Measurements from ENCODE around the gene LY6G5B. TPM values are rescaled to one million over a fixed set of nuclear protein-coding genes. Genes with fewer than 3 reads are reported as not detected.

Gene LY6G5B
- total RNA-seq, 6 donors from 2014 or later: 6.7 to 22.0 (median 12.3) TPM

DNA sequence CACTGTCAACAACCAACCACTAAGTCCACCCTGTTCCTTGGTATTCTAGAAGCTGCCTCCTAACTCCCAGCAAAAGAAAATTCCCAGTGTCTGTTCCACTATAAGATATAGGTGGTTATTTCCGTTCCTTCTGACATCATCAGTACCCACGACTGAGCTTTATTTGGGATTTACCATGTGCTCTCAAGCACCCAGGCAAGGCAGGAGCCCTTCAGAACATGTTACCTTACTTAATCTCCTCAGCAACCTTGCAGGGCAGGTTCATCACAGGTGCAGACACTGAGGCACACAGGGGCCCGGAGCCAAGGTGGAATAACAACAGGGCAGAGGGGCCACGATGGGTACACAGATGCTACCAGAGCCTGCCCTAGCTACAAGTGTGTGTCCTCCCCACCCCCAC is 22.6 kb downstream of the LY6G5B start:
- H3K4me1 ChIP-seq: no peaks in the 10 kb centered on the region
- no peak for ATAC-seq (ENCODE audit: low FRiP score in 2 of 2)
- WGBS, 2 donors: 91 to 95% methylated on average over 4 of the region's 4 CpGs
- no peak overlapping the region for H3K27ac ChIP-seq
- H3K36me3 ChIP-seq: peaks cover 21 to 97% (median 84%) of the 10 kb centered on the region in 4 donors
- no peaks in the 10 kb centered on the region for H3K27me3 ChIP-seq
- no peaks in the 10 kb centered on the region for H3K9me3 ChIP-seq
- no peak for TF ChIP-seq POLR2A (IDR thresholded peaks at IDR 0.05)
- TF ChIP-seq EP300 (IDR thresholded peaks at IDR 0.05): no peak
- TF ChIP-seq, protein P1, sequence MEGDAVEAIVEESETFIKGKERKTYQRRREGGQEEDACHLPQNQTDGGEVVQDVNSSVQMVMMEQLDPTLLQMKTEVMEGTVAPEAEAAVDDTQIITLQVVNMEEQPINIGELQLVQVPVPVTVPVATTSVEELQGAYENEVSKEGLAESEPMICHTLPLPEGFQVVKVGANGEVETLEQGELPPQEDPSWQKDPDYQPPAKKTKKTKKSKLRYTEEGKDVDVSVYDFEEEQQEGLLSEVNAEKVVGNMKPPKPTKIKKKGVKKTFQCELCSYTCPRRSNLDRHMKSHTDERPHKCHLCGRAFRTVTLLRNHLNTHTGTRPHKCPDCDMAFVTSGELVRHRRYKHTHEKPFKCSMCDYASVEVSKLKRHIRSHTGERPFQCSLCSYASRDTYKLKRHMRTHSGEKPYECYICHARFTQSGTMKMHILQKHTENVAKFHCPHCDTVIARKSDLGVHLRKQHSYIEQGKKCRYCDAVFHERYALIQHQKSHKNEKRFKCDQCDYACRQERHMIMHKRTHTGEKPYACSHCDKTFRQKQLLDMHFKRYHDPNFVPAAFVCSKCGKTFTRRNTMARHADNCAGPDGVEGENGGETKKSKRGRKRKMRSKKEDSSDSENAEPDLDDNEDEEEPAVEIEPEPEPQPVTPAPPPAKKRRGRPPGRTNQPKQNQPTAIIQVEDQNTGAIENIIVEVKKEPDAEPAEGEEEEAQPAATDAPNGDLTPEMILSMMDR (IDR thresholded peaks at IDR 0.05): no peak
- TF ChIP-seq POLR2AphosphoS5 (IDR thresholded peaks at IDR 0.05): no peak
- no peak for DNase-seq
- H3K4me3 ChIP-seq: no peak overlapping the region

DNA sequence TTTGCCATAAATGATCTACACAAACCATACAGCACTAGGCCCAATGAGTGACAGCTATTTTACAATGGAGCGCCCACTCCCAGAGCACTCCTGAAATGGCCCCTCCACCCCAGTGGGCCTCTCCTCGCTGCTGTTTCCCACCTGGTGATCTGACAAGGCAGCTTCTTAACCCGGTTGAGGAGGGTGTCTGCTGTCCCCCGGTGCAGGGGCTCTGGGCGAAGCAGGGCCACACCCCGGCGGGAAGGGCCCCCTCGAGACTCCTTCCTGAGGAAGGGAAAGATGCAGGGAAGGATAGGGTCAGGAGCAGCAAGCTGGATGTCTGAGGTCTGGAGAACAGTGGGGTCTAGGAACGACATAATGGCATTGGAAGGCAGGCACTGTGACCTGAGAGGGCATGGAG is 23.1 kb downstream of the LY6G5B start:
- WGBS, 2 donors: 84 to 93% methylated on average over 9 of the region's 9 CpGs
- Histone ChIP-seq H3K27me3 (no peaks in the 10 kb centered on the region), H3K36me3 (peaks cover 21 to 95% (median 80%) of the 10 kb centered on the region in 4 donors), H3K4me3 (no peak overlapping the region), H3K27ac (no peak overlapping the region), H3K4me1 (peaks cover 0 to 1% (median 0%) of the 10 kb centered on the region in 4 donors), H3K9me3 (no peaks in the 10 kb centered on the region)
- DNase-seq (no peak), ATAC-seq (ENCODE audit: low FRiP score in 2 of 2) (no peak)
- TF ChIP-seq EP300 (IDR thresholded peaks at IDR 0.05) (no peak), POLR2A (IDR thresholded peaks at IDR 0.05) (no peak), POLR2AphosphoS5 (IDR thresholded peaks at IDR 0.05) (no peak)
- TF ChIP-seq, protein P1 (IDR thresholded peaks at IDR 0.05): no peak

DNA sequence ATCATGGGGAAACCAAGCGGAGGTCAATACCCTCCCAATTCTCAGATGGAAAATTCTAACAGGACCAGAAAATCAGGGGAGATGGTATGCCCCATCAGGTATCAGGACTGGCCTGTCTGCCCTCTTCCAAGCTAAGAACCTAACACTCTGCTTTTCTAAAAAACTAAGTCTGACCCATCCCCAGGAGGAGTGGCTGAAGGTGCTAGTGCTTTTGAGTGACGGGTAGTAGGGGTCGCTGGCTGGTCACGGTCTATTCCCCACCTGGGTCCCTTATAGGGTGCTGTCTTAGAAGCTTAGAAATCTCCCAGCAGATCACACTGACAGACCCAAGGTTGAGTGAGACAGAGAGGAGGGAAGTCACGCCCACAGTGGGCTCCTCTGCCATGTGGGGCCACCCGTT is 23.8 kb downstream of the LY6G5B start:
- no peak for DNase-seq
- H3K9me3 ChIP-seq: no peaks in the 10 kb centered on the region
- H3K4me3 ChIP-seq: no peak overlapping the region
- peaks cover 0 to 8% (median 1%) of the 10 kb centered on the region in 4 donors for H3K4me1 ChIP-seq
- no peak overlapping the region for H3K27ac ChIP-seq
- no peaks in the 10 kb centered on the region for H3K27me3 ChIP-seq
- peaks cover 21 to 94% (median 75%) of the 10 kb centered on the region in 4 donors for H3K36me3 ChIP-seq
- ATAC-seq (ENCODE audit: low FRiP score in 2 of 2): no peak
- TF ChIP-seq POLR2A (IDR thresholded peaks at IDR 0.05) (no peak), EP300 (IDR thresholded peaks at IDR 0.05) (no peak), POLR2AphosphoS5 (IDR thresholded peaks at IDR 0.05) (no peak)
- TF ChIP-seq, protein P1 (IDR thresholded peaks at IDR 0.05): no peak
- WGBS, 2 donors: 90 to 92% methylated on average over 6 of the region's 6 CpGs

DNA sequence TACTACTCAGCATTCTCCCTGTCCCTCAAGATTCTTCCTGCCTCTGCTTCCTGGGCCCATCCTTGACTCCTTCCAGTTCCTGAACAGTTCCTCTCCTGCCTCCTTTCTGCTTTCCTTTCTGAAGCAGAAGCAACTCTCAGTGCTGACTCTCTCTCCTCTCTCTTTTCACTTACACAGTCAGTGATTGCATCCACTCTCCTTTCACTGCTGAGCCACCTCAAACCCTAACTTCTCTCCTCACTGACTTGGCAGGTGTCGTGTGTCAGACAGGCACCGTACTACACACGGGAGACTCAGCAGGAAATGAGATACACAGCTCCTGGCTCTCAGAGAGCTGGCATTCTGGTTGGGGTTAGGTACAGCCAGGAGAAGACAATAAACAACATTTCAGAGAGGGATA is 27.8 kb downstream of the LY6G5B start:
- Histone ChIP-seq H3K4me1 (peaks cover 15 to 28% (median 18%) of the 10 kb centered on the region in 4 donors), H3K27me3 (no peaks in the 10 kb centered on the region), H3K9me3 (no peaks in the 10 kb centered on the region), H3K36me3 (peaks cover 9 to 75% (median 48%) of the 10 kb centered on the region in 4 donors), H3K27ac (no peak overlapping the region), H3K4me3 (no peak overlapping the region)
- 43 to 57% methylated on average over 3 of the region's 3 CpGs for WGBS, 2 donors
- no peak for ATAC-seq (ENCODE audit: low FRiP score in 2 of 2)
- TF ChIP-seq, protein P1 (IDR thresholded peaks at IDR 0.05): no peak
- TF ChIP-seq POLR2AphosphoS5 (IDR thresholded peaks at IDR 0.05) (no peak), EP300 (IDR thresholded peaks at IDR 0.05) (no peak), POLR2A (IDR thresholded peaks at IDR 0.05) (no peak)
- no peak for DNase-seq

DNA sequence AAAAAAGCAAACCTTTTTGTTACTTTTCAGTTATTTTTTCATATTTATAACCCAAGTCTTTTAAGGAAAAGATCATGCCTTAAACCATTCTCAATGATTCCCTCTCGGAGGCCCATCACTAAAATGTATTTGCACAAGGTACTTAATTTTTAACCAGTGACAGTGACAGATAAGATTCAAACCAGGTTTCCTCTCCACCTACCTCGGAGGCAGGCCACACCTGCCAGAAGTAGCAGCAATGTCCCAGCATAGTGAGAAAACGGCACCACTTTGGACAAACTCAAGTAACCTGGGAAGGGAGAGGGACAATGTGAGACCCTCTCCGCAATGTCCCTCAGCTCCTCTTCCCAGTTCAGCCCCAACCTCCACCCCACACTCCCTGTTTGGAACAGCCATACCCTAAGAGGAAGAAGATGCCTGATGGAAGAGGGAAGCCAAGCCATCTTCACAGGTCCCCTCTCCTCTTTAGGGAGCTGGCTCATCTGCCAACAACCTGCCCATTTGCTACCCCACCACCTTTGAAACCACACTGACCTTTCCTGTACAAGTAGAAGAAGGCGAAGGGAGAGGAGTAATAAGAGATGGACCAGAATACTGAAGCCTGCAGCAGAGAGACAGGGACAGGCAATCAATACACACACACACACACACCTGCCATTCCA is 31.1 kb downstream of the LY6G5B start:
- DNase-seq: no peak
- Histone ChIP-seq H3K4me3 (peak overlapping the region in 1 of 4 donors; percentile 64), H3K36me3 (peaks cover 0 to 43% (median 20%) of the 10 kb centered on the region in 4 donors), H3K27me3 (no peaks in the 10 kb centered on the region), H3K27ac (peak overlapping the region in 1 of 4 donors; percentile 99), H3K9me3 (no peaks in the 10 kb centered on the region), H3K4me1 (peaks cover 21 to 35% (median 23%) of the 10 kb centered on the region in 4 donors)
- TF ChIP-seq EP300 (IDR thresholded peaks at IDR 0.05): no peak
- TF ChIP-seq, protein P1 (IDR thresholded peaks at IDR 0.05): no peak
- no peak for TF ChIP-seq POLR2AphosphoS5 (IDR thresholded peaks at IDR 0.05)
- TF ChIP-seq POLR2A (IDR thresholded peaks at IDR 0.05): no peak
- ATAC-seq (ENCODE audit: low FRiP score in 2 of 2): no peak
- WGBS, 2 donors: 76 to 85% methylated on average over 5 of the region's 5 CpGs

Measured in upper lobe of left lung (tissue), 6 donors.